ENCODE data around the gene CD46.
"Not testable (repeated sequence)": the region's sequence is repeated elsewhere in the genome, so short reads cannot be mapped to it uniquely, and the experiment has no call there.

The CD46 gene

GRCh38 chr1:207755846-207756693 lies 4.2 kb downstream of the CD46 start:
- no peak for TF ChIP-seq CTCF (IDR thresholded peaks at IDR 0.05; ENCODE audit: extremely low read depth, missing control alignments)
- DNase-seq (ENCODE audit: low spot score): no peak

- no peak for DNase-seq (ENCODE audit: low spot score)
- no peak for TF ChIP-seq CTCF (IDR thresholded peaks at IDR 0.05; ENCODE audit: extremely low read depth, missing control alignments)
Observed at GRCh38 chr1:207762622-207763021, 10.8 kb downstream of the CD46 start.

- no peak for TF ChIP-seq CTCF (IDR thresholded peaks at IDR 0.05; ENCODE audit: extremely low read depth, missing control alignments)
- no peak for DNase-seq (ENCODE audit: low spot score)
Observed at GRCh38 chr1:207763091-207763490, 11.2 kb downstream of the CD46 start.

- no peak for TF ChIP-seq CTCF (IDR thresholded peaks at IDR 0.05; ENCODE audit: extremely low read depth, missing control alignments)
- no peak for DNase-seq (ENCODE audit: low spot score)
Observed at GRCh38 chr1:207763972-207764371, 12.1 kb downstream of the CD46 start.

- TF ChIP-seq CTCF (IDR thresholded peaks at IDR 0.05; ENCODE audit: extremely low read depth, missing control alignments): no peak
- DNase-seq (ENCODE audit: low spot score): no peak
Observed at GRCh38 chr1:207766569-207766968, 14.7 kb downstream of the CD46 start.

GRCh38 chr1:207770514-207770913 lies 18.7 kb downstream of the CD46 start:
- DNase-seq (ENCODE audit: low spot score): not testable (repeated sequence)

- not testable (repeated sequence) for DNase-seq (ENCODE audit: low spot score)
Observed at GRCh38 chr1:207776045-207776444, 24.2 kb downstream of the CD46 start.

- DNase-seq (ENCODE audit: low spot score): not testable (repeated sequence)
Observed at GRCh38 chr1:207777412-207777811, 25.6 kb downstream of the CD46 start.

GRCh38 chr1:207779008-207779407 lies 27.2 kb downstream of the CD46 start:
- DNase-seq (ENCODE audit: low spot score): no peak
- no peak for TF ChIP-seq CTCF (IDR thresholded peaks at IDR 0.05; ENCODE audit: extremely low read depth, missing control alignments)
